Mesenchymal stem cell (in vitro differentiated cells and primary cell): ENCODE data around the gene CLASP1.

Experiments
- DNase-seq: peaks from one replicate; pipeline ENCODE4 v3.0.0-alpha.2; 2013
- H2AFZ ChIP-seq: one replicate; pipeline ENCODE4 v1.6.1; 2013; ENCODE audit warnings: low read depth, mild to moderate bottlenecking, control low read depth, inconsistent platforms, low read length, moderate library complexity
- H2AK5ac ChIP-seq: 2 replicates; pipeline ENCODE4 v1.6.1; 2013; ENCODE audit warnings: low read length, moderate library complexity, mild to moderate bottlenecking, inconsistent platforms; ENCODE audit not compliant: severe bottlenecking
- H2BK120ac ChIP-seq: one replicate; pipeline ENCODE4 v1.6.1; 2013; ENCODE audit warnings: low read depth, mild to moderate bottlenecking, inconsistent platforms, low read length, moderate library complexity
- H2BK12ac ChIP-seq, 2 experiments: one replicate each; pipeline ENCODE4 v1.6.1; 2013; ENCODE audit warnings: inconsistent platforms in 2 of 2, low read length in 2 of 2, mild to moderate bottlenecking in 2 of 2, moderate library complexity in 2 of 2, control low read depth in 1 of 2
- H2BK15ac ChIP-seq: one replicate; pipeline ENCODE4 v1.6.1; 2013; ENCODE audit warnings: mild to moderate bottlenecking, low read depth, inconsistent platforms; ENCODE audit not compliant: poor library complexity, severe bottlenecking
- H2BK5ac ChIP-seq: 2 replicates; pipeline ENCODE4 v1.6.1; 2013; ENCODE audit warnings: low read depth, mild to moderate bottlenecking, low read length, control low read depth, inconsistent platforms; ENCODE audit not compliant: poor library complexity, severe bottlenecking
- H3K14ac ChIP-seq, 2 experiments: one replicate each; pipeline ENCODE4 v1.6.1; 2013; ENCODE audit warnings: inconsistent platforms in 2 of 2, low read length in 2 of 2, control low read depth in 1 of 2, mild to moderate bottlenecking in 1 of 2, moderate library complexity in 1 of 2
- H3K18ac ChIP-seq, 2 experiments: one replicate each; pipeline ENCODE4 v1.6.1; 2013; ENCODE audit warnings: inconsistent platforms in 2 of 2, low read length in 2 of 2, control low read depth in 1 of 2, low read depth in 1 of 2, mild to moderate bottlenecking in 1 of 2
- H3K23ac ChIP-seq, 2 experiments: one replicate each; pipeline ENCODE4 v1.6.1; 2013; ENCODE audit warnings: inconsistent platforms in 2 of 2, low read length in 2 of 2, mild to moderate bottlenecking in 2 of 2, moderate library complexity in 2 of 2, control low read depth in 1 of 2
- H3K27ac ChIP-seq: 2 replicates; pipeline ENCODE4 v1.5.1; 2013; ENCODE audit warnings: mild to moderate bottlenecking, moderate library complexity, low read length, control low read depth, inconsistent platforms; ENCODE audit not compliant: poor library complexity, severe bottlenecking
- H3K27me3 ChIP-seq, 2 experiments: 2 replicates each; pipeline versions ENCODE4 v1.6.1 to v1.7.0; 2013; ENCODE audit warnings: low read length in 2 of 2, mild to moderate bottlenecking in 2 of 2, moderate library complexity in 2 of 2, control low read depth in 1 of 2, inconsistent platforms in 1 of 2; ENCODE audit not compliant: control insufficient read depth in 1 of 2, insufficient read depth in 1 of 2
- H3K36me3 ChIP-seq, 2 experiments: 2 replicates each; pipeline versions ENCODE4 v1.6.1 to v1.7.0; 2013; ENCODE audit warnings: low read length in 2 of 2, control low read depth in 1 of 2, inconsistent platforms in 1 of 2, low read depth in 1 of 2, mild to moderate bottlenecking in 1 of 2; ENCODE audit not compliant: insufficient read depth in 2 of 2, control insufficient read depth in 1 of 2
- H3K4ac ChIP-seq, 2 experiments: one replicate each; pipeline ENCODE4 v1.6.1; 2013; ENCODE audit warnings: inconsistent platforms in 2 of 2, low read length in 2 of 2, mild to moderate bottlenecking in 2 of 2, moderate library complexity in 2 of 2, control low read depth in 1 of 2, low read depth in 1 of 2
- H3K4me1 ChIP-seq: 2 replicates; pipeline ENCODE4 v1.6.1; 2013; ENCODE audit warnings: low read depth, low read length, control low read depth; ENCODE audit not compliant: control insufficient read depth, insufficient read depth
- H3K4me2 ChIP-seq: 2 replicates; pipeline ENCODE4 v1.6.1; 2013; ENCODE audit warnings: low read length, mild to moderate bottlenecking, inconsistent platforms; ENCODE audit not compliant: poor library complexity, severe bottlenecking
- H3K4me3 ChIP-seq, 2 experiments: 2 replicates each; pipeline versions ENCODE4 v1.5.1 to v1.7.0; 2013; ENCODE audit warnings: low read length in 2 of 2, mild to moderate bottlenecking in 2 of 2, control low read depth in 1 of 2, low read depth in 1 of 2; ENCODE audit not compliant: insufficient read depth in 1 of 2
- H3K79me1 ChIP-seq: replicated peaks from 2 replicates; pipeline ENCODE4 v1.6.1; 2013; ENCODE audit warnings: mild to moderate bottlenecking, control low read depth, low read length, inconsistent platforms; ENCODE audit not compliant: poor library complexity, severe bottlenecking
- H3K9ac ChIP-seq: 2 replicates; pipeline ENCODE4 v1.7.0; 2013; ENCODE audit warnings: mild to moderate bottlenecking, low read length, moderate library complexity
- H3K9me3 ChIP-seq: 2 replicates; pipeline ENCODE4 v1.7.0; 2013; ENCODE audit warnings: mild to moderate bottlenecking, low read length; ENCODE audit not compliant: control insufficient read depth
- H4K8ac ChIP-seq: one replicate; pipeline ENCODE4 v1.6.1; 2013; ENCODE audit warnings: inconsistent platforms, mild to moderate bottlenecking, low read length, moderate library complexity
- H4K91ac ChIP-seq: one replicate; pipeline ENCODE4 v1.6.1; 2013; ENCODE audit warnings: mild to moderate bottlenecking, low read length, inconsistent platforms
- WGBS: methylation state at CpG from one replicate; pipeline ENCODE4 v1.1.7; 2013; ENCODE audit warnings: mixed read lengths; 5-methylcytosine and 5-hydroxymethylcytosine counted together

CLASP1 gene

GRCh38 chr2:121365061-121365460 is 284.2 kb downstream of the CLASP1 start:
- H3K4me1 ChIP-seq, result peaks cover 6% of the 10 kb centered on the region
- H2BK120ac ChIP-seq, result no peak overlapping the region
- H3K27ac ChIP-seq, result no peak overlapping the region
- no peak overlapping the region for H2AK5ac ChIP-seq
- no peak overlapping the region for H3K23ac ChIP-seq
- 96% methylated on average over 14 of the region's 14 CpGs for WGBS
- no peak overlapping the region for H3K4me2 ChIP-seq
- no peak overlapping the region for H3K4me3 ChIP-seq
- no peak overlapping the region for H2AFZ ChIP-seq
- H2BK5ac ChIP-seq, result no peak overlapping the region
- no peaks in the 10 kb centered on the region for H3K27me3 ChIP-seq
- DNase-seq, result no peak
- no peak overlapping the region for H2BK15ac ChIP-seq
- H3K4ac ChIP-seq, result no peak overlapping the region
- H3K14ac ChIP-seq, result no peak overlapping the region
- H3K18ac ChIP-seq, result no peak overlapping the region
- H3K36me3 ChIP-seq, result peaks cover 36 to 53% of the 10 kb centered on the region in 2 experiments
- peaks cover 12% of the 10 kb centered on the region for H3K79me1 ChIP-seq
- H4K91ac ChIP-seq, result no peak overlapping the region
- H3K9ac ChIP-seq, result no peak overlapping the region
- H3K9me3 ChIP-seq, result no peaks in the 10 kb centered on the region
- no peak overlapping the region for H2BK12ac ChIP-seq
- H4K8ac ChIP-seq, result no peak overlapping the region

- no peak overlapping the region for H2BK12ac ChIP-seq
- H3K9me3 ChIP-seq, result no peaks in the 10 kb centered on the region
- H3K9ac ChIP-seq, result peak overlapping the region; percentile 56
- no peaks in the 10 kb centered on the region for H3K27me3 ChIP-seq
- peaks cover 10% of the 10 kb centered on the region for H3K79me1 ChIP-seq
- no peak overlapping the region for H4K8ac ChIP-seq
- H3K36me3 ChIP-seq, result peaks cover 39 to 51% of the 10 kb centered on the region in 2 experiments
- no peak overlapping the region for H3K18ac ChIP-seq
- H3K23ac ChIP-seq, result no peak overlapping the region
- peak overlapping the region; percentile 36 for H3K27ac ChIP-seq
- H2BK120ac ChIP-seq, result no peak overlapping the region
- H3K4me2 ChIP-seq, result no peak overlapping the region
- peaks cover 6% of the 10 kb centered on the region for H3K4me1 ChIP-seq
- H3K4me3 ChIP-seq, result peak overlapping the region in 1 of 2 experiments; percentile 36
- no peak overlapping the region for H2AFZ ChIP-seq
- no peak overlapping the region for H2BK15ac ChIP-seq
- H3K4ac ChIP-seq, result no peak overlapping the region
- no peak overlapping the region for H3K14ac ChIP-seq
- no peak overlapping the region for H2AK5ac ChIP-seq
- 87% methylated on average over 4 of the region's 5 CpGs for WGBS
- no peak overlapping the region for H4K91ac ChIP-seq
- no peak overlapping the region for H2BK5ac ChIP-seq
- no peak for DNase-seq
These were observed 285.4 kb downstream of the CLASP1 start for GRCh38 chr2:121363632-121364420.

- DNase-seq, result no peak
- no peak overlapping the region for H3K4ac ChIP-seq
- H3K23ac ChIP-seq, result no peak overlapping the region
- H3K14ac ChIP-seq, result no peak overlapping the region
- H3K18ac ChIP-seq, result no peak overlapping the region
- no peaks in the 10 kb centered on the region for H3K27me3 ChIP-seq
- no peak overlapping the region for H3K4me2 ChIP-seq
- H3K36me3 ChIP-seq, result peaks cover 39 to 51% of the 10 kb centered on the region in 2 experiments
- no peak overlapping the region for H2BK120ac ChIP-seq
- WGBS, result 91% methylated on average over 4 of the region's 4 CpGs
- H2AK5ac ChIP-seq, result no peak overlapping the region
- peaks cover 6% of the 10 kb centered on the region for H3K4me1 ChIP-seq
- peaks cover 10% of the 10 kb centered on the region for H3K79me1 ChIP-seq
- no peak overlapping the region for H2BK15ac ChIP-seq
- no peak overlapping the region for H2BK5ac ChIP-seq
- H3K9ac ChIP-seq, result peak overlapping the region; percentile 56
- H3K4me3 ChIP-seq, result no peak overlapping the region
- H2AFZ ChIP-seq, result no peak overlapping the region
- H2BK12ac ChIP-seq, result no peak overlapping the region
- no peak overlapping the region for H4K8ac ChIP-seq
- H4K91ac ChIP-seq, result no peak overlapping the region
- H3K9me3 ChIP-seq, result no peaks in the 10 kb centered on the region
- no peak overlapping the region for H3K27ac ChIP-seq
These were observed 286.5 kb downstream of the CLASP1 start for GRCh38 chr2:121362774-121363173.

GRCh38 chr2:121362226-121362625 is 287.0 kb downstream of the CLASP1 start:
- Histone ChIP-seq H3K79me1 (peaks cover 13% of the 10 kb centered on the region), H3K36me3 (peaks cover 39 to 52% of the 10 kb centered on the region in 2 experiments), H3K18ac (no peak overlapping the region), H4K91ac (no peak overlapping the region), H2BK15ac (no peak overlapping the region), H2AFZ (no peak overlapping the region), H3K23ac (no peak overlapping the region), H3K14ac (no peak overlapping the region), H3K4me3 (no peak overlapping the region), H2BK120ac (no peak overlapping the region), H3K4me1 (peaks cover 6% of the 10 kb centered on the region), H3K9ac (no peak overlapping the region), H2BK5ac (no peak overlapping the region), H2BK12ac (no peak overlapping the region), H3K9me3 (no peaks in the 10 kb centered on the region), H3K27ac (no peak overlapping the region), H4K8ac (no peak overlapping the region), H3K4ac (no peak overlapping the region), H3K4me2 (no peak overlapping the region), H3K27me3 (no peaks in the 10 kb centered on the region), H2AK5ac (no peak overlapping the region)
- 84% methylated on average over 1 of the region's 1 CpG for WGBS
- DNase-seq, result no peak
